Activated T-cell treated with anti-CD3 and anti-CD28 coated beads, Interleukin-2, amount 50 U/mL, for 4 hours (primary cell): ENCODE results near the gene ARRB2. TPM values are rescaled to one million over a fixed set of nuclear protein-coding genes. Genes with fewer than 3 reads are reported as not detected.
"Not testable (repeated sequence)": the region's sequence is repeated elsewhere in the genome, so short reads cannot be mapped to it uniquely, and the experiment has no call there.

Experiments used
- ATAC-seq, 2 donors: fragments of 200-7000 bp; cut with Tn5 transposase; one replicate each; pipeline ENCODE4 v1.10.0; 2021
- DNase-seq: peaks from one replicate; pipeline ENCODE4 v3.0.0-alpha.2; 2020
- H3K27me3 Mint-ChIP-seq: one replicate; pipeline ENCODE4 v1.8.0; 2021; ENCODE audit warnings: low read depth, mixed read lengths
- H3K36me3 Mint-ChIP-seq: one replicate; pipeline ENCODE4 v1.8.0; 2022; ENCODE audit warnings: mixed read lengths; ENCODE audit not compliant: insufficient read depth
- H3K4me1 Mint-ChIP-seq: one replicate; pipeline ENCODE4 v1.8.0; 2021; ENCODE audit warnings: low read depth, mixed read lengths
- H3K4me3 Mint-ChIP-seq: one replicate; pipeline ENCODE4 v1.8.0; 2021; ENCODE audit warnings: mild to moderate bottlenecking, moderate library complexity, mixed read lengths
- H3K9me3 Mint-ChIP-seq: one replicate; pipeline ENCODE4 v1.8.0; 2021; ENCODE audit warnings: mixed read lengths
- total RNA-seq, 3 donors: library from RNA; stranded (reverse); gene quantifications; one replicate each; pipeline ENCODE4 v1.2.1, GENCODE V29; 2021

Gene ARRB2
- total RNA-seq, 3 donors from 2014 or later, result 89.7 to 99.4 (median 94.7) TPM

GRCh38 chr17:4711661-4712181 lies 1.3 kb downstream of the ARRB2 start:
- Mint-ChIP-seq H3K9me3 (no peaks in the 10 kb centered on the region), H3K4me3 (peak overlapping the region; percentile 94), H3K4me1 (peaks cover 48% of the 10 kb centered on the region), H3K36me3 (no peaks in the 10 kb centered on the region), H3K27me3 (no peaks in the 10 kb centered on the region)
- no peak for DNase-seq
- no peak for ATAC-seq

DNA sequence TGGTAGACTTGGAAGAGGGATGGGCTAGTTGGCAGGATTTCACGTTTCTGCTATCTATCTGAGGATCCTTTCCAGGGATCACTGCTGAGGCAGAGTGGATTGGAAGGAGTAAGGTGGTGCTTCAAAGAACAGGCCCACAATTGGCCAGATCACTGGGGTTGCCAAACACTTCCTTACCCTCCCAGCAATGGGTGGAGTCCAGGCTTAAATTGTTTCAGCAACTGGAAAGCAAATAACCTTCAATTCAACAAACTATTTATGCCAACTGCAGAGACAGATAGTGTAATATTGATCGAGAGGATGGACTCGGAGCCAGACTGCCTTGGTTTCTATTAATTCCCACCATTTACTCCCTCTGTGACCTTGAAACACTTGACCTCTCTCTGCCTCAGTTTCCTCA lies 2.1 kb downstream of the ARRB2 start:
- H3K27me3 Mint-ChIP-seq, result no peaks in the 10 kb centered on the region
- H3K9me3 Mint-ChIP-seq, result no peaks in the 10 kb centered on the region
- peak overlapping the region; percentile 94 for H3K4me3 Mint-ChIP-seq
- DNase-seq (no peak), ATAC-seq (no peak)
- peaks cover 51% of the 10 kb centered on the region for H3K4me1 Mint-ChIP-seq
- peaks cover 3% of the 10 kb centered on the region for H3K36me3 Mint-ChIP-seq

DNA sequence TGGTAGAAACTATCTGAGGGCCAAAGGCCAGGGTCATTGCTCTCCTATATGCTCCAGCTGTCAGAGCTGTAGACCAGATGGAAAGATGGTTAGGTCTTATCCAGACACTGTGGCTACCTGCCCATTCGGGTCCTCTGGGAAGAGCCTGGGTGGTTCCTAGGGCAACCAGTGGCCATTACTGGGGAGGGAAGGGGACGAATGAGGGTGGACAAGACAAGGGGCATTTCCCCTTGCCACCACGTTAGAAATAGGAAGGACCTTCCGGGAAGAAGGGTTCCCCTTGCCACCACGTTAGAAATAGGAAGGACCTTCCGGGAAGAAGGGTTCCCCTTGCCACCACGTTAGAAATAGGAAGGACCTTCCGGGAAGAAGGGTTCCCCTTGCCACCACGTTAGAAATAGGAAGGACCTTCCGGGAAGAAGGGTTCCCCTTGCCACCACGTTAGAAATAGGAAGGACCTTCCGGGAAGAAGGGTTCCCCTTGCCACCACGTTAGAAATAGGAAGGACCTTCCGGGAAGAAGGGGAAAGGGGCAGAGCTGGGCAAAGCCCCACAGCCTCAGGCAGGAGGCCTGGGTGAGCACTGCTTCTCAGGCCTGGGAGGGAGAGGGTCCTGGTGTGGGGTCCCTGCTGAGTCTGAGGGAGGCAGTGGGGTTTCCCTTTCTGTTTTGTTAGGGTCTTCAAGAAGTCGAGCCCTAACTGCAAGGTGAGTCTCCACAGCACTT lies 4.1 kb downstream of the ARRB2 start:
- H3K36me3 Mint-ChIP-seq, H3K9me3 Mint-ChIP-seq, DNase-seq, H3K27me3 Mint-ChIP-seq, ATAC-seq: not testable (repeated sequence)
- Mint-ChIP-seq H3K4me3 (peak overlapping the region; percentile 75), H3K4me1 (peaks cover 49% of the 10 kb centered on the region)

DNA sequence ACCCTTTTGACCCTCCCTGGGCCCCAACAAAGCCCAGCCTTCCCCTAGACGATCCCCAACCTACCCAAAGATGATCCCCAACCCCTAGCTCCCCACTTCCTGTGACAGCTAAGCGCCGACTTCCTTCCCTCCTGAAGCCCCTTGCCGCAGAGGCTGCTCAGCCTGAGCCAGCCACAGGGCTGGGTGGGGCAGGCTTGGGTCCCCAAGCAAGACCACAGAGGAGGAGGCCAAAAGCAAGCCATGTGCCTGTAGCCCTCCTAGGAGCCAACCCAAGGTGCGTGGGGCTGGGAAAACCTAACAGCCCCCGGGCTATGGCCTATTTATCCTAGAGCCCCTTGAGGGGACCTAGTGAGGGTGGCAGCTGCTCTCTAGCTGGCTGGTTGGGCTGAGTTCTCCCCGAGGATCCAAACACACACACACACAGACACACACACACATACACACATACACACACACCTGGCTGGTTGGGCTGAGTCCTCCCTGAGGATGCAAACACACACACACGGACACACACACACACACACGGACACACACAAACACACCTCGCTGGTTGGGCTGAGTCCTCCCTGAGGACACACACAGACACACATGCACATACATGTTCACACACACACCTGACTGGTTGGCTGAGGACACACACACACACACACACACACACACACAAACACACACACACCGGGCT lies 4.8 kb downstream of the ARRB2 start:
- H3K4me1 Mint-ChIP-seq, result peaks cover 45% of the 10 kb centered on the region
- DNase-seq (peak; percentile 49), ATAC-seq (no peak)
- H3K4me3 Mint-ChIP-seq, result peak overlapping the region; percentile 75
- H3K9me3 Mint-ChIP-seq, result no peaks in the 10 kb centered on the region
- no peaks in the 10 kb centered on the region for H3K27me3 Mint-ChIP-seq
- peaks cover 10% of the 10 kb centered on the region for H3K36me3 Mint-ChIP-seq

DNA sequence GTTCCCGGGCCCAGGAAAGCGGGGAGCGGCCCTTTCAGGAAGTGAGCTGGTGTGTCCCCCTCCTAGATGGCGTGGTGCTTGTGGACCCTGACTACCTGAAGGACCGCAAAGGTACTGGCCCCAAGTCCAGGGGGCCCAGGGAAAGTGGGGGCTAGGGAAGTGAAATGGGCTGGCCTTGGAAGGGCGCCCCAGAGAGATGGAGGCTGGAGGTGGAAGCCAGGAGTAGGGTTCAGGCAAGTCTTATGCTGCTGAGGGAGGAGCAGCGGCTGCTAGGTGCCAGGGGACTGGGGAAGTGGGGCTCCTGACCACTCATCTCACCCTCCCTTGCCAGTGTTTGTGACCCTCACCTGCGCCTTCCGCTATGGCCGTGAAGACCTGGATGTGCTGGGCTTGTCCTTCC lies 5.6 kb downstream of the ARRB2 start:
- H3K4me1 Mint-ChIP-seq, result peaks cover 45% of the 10 kb centered on the region
- H3K4me3 Mint-ChIP-seq, result no peak overlapping the region
- ATAC-seq (no peak), DNase-seq (no peak)
- H3K27me3 Mint-ChIP-seq, result no peaks in the 10 kb centered on the region
- H3K36me3 Mint-ChIP-seq, result peaks cover 14% of the 10 kb centered on the region
- no peaks in the 10 kb centered on the region for H3K9me3 Mint-ChIP-seq

DNA sequence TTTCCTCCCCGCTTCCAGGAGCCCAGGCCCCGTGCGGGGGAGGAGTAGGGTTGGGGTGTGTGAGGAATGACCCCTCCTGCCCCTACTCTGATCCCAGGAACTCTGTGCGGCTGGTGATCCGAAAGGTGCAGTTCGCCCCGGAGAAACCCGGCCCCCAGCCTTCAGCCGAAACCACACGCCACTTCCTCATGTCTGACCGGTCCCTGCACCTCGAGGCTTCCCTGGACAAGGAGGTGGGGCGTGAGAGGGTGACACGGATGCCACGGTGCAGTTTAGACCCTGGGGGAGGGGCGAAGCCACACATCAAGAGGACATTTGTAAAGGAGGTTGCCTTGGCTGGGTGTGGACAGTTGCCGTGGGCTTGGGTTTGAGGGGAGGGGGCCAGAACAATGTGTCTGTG lies 7.4 kb downstream of the ARRB2 start:
- H3K4me3 Mint-ChIP-seq, result no peak overlapping the region
- H3K36me3 Mint-ChIP-seq, result peaks cover 15% of the 10 kb centered on the region
- peaks cover 31% of the 10 kb centered on the region for H3K4me1 Mint-ChIP-seq
- DNase-seq (no peak), ATAC-seq (no peak)
- H3K9me3 Mint-ChIP-seq, result no peaks in the 10 kb centered on the region
- H3K27me3 Mint-ChIP-seq, result no peaks in the 10 kb centered on the region

- H3K9me3 Mint-ChIP-seq, result no peaks in the 10 kb centered on the region
- DNase-seq (no peak), ATAC-seq (no peak)
- peaks cover 15% of the 10 kb centered on the region for H3K36me3 Mint-ChIP-seq
- H3K4me3 Mint-ChIP-seq, result no peak overlapping the region
- no peaks in the 10 kb centered on the region for H3K27me3 Mint-ChIP-seq
- peaks cover 29% of the 10 kb centered on the region for H3K4me1 Mint-ChIP-seq
Measured at GRCh38 chr17:4718276-4718675, 7.8 kb downstream of the ARRB2 start.

DNA sequence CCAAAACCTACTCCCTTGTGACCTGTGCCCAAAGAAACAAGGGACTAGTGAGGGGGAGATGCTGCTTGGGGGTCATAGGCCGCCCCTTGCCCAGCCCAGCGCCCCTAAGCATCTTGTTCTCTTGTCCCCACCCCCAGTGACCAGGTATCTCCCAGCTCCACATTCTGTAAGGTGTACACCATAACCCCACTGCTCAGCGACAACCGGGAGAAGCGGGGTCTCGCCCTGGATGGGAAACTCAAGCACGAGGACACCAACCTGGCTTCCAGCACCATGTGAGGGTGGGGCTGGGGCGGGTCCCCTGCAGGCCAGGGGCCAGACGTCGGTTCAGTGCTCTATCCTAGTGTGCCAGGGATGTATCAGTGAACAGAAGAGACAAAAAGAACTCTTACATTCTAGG lies 8.7 kb downstream of the ARRB2 start:
- Mint-ChIP-seq H3K36me3 (peaks cover 15% of the 10 kb centered on the region), H3K27me3 (no peaks in the 10 kb centered on the region), H3K9me3 (no peaks in the 10 kb centered on the region), H3K4me1 (peaks cover 23% of the 10 kb centered on the region), H3K4me3 (no peak overlapping the region)
- DNase-seq (no peak), ATAC-seq (no peak)

DNA sequence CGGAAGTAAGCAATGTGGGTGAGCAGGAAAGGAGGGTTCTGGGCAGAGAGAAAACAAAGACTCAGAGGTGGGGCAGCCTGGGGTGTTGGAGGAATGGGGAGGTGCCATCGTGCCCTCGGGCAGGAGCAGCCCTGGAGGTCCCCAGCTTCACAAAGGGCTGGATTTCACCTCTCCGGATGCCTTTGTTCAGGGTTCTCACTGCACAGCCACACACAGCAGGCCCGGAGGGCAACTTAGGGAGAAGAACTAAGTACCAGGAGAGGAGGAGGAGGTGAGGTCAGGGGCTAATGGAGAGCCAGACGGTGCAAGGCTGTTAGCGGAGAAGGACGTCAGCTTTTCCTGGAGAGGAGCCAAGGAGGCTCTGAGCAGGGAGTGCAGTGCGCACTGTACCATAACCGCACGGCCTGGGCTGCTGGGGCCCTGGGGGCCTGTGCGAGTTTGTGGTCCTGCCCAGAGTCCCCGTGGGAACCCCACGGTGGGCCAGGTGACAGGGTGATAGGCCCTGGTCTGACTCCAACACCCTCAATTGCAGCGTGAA lies 9.3 kb downstream of the ARRB2 start:
- Mint-ChIP-seq H3K4me1 (peaks cover 20% of the 10 kb centered on the region), H3K27me3 (no peaks in the 10 kb centered on the region), H3K36me3 (peaks cover 15% of the 10 kb centered on the region), H3K9me3 (no peaks in the 10 kb centered on the region), H3K4me3 (no peak overlapping the region)
- DNase-seq (no peak), ATAC-seq (no peak)

DNA sequence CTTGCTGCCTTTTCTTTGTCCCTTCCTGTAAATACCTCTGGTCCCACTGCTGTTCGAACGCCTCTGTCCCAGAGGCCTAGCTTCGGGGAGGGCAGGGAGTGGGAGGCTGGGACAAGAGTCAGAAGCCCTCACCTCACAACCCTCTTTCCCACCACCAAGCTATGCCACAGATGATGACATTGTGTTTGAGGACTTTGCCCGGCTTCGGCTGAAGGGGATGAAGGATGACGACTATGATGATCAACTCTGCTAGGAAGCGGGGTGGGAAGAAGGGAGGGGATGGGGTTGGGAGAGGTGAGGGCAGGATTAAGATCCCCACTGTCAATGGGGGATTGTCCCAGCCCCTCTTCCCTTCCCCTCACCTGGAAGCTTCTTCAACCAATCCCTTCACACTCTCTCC lies 10.4 kb downstream of the ARRB2 start:
- Mint-ChIP-seq H3K27me3 (no peaks in the 10 kb centered on the region), H3K36me3 (peaks cover 15% of the 10 kb centered on the region), H3K9me3 (no peaks in the 10 kb centered on the region), H3K4me3 (no peak overlapping the region), H3K4me1 (peaks cover 12% of the 10 kb centered on the region)
- DNase-seq (no peak), ATAC-seq (no peak)

- no peak for DNase-seq
- ATAC-seq, result peak in 1 of 2 donors; percentile 25
- no peak overlapping the region for H3K4me3 Mint-ChIP-seq
Measured at GRCh38 chr17:4721203-4722135, 11.0 kb downstream of the ARRB2 start.

DNA sequence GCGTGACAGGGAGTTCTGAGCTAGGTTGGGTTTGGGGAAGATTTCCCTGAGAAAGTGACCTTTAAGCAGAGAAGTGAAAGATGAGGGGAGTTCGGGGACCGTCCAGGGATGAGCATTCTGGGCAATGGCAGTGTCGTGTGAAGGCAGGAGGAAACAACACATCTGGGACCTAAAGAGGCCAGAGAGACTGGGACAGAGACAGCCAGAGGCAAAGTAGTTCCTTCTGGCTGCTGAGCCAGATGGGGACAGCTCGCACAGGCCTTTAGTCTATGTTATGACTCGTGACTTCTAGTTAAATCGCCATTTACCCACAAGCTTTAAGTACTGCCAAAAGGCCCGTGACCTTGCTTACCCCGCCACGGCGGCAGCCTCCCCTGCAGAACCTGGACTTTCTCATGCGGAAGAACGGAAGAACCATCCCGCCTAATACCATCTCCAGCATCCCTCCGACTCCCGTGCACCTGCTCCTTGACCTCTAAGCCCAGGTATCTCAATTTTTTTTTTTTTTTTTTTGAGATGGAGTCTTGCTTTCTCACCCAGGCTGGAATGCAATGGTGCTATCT lies 12.3 kb downstream of the ARRB2 start:
- ATAC-seq (no peak), DNase-seq (no peak)
- no peaks in the 10 kb centered on the region for H3K27me3 Mint-ChIP-seq
- peaks cover 8% of the 10 kb centered on the region for H3K4me1 Mint-ChIP-seq
- H3K36me3 Mint-ChIP-seq, result peaks cover 13% of the 10 kb centered on the region
- no peaks in the 10 kb centered on the region for H3K9me3 Mint-ChIP-seq
- H3K4me3 Mint-ChIP-seq, result no peak overlapping the region

More at GRCh38 chr17:4721203-4722135, 11.0 kb downstream of the ARRB2 start:
- no peaks in the 10 kb centered on the region for H3K9me3 Mint-ChIP-seq
- peaks cover 10% of the 10 kb centered on the region for H3K4me1 Mint-ChIP-seq
- no peaks in the 10 kb centered on the region for H3K27me3 Mint-ChIP-seq
- peaks cover 15% of the 10 kb centered on the region for H3K36me3 Mint-ChIP-seq

DNA sequence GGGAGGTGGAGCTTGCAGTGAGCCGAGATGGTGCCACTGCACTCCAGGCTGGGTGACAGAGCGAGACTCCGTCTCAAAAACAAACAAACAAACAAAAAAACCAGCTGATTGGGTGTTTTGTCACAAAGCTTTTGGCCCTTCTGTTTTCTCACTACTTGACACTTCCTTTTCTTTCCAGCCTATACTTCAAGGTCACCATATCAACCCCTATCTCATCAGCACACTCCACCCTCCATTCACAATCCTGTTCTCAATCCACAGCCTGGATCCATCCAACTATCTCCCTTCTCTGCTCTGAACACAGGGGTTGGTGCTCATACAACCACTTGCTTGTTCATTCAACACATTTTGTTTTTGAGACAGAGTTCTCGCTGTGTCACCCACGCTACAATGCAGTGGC lies 14.2 kb downstream of the ARRB2 start:
- peaks cover 10% of the 10 kb centered on the region for H3K4me1 Mint-ChIP-seq
- H3K9me3 Mint-ChIP-seq, result no peaks in the 10 kb centered on the region

More for the DNA sequence above, 14.2 kb downstream of the ARRB2 start:
- DNase-seq, result no peak
- H3K36me3 Mint-ChIP-seq, result peaks cover 6% of the 10 kb centered on the region
- no peak for ATAC-seq
- H3K4me3 Mint-ChIP-seq, result no peak overlapping the region
- H3K27me3 Mint-ChIP-seq, result no peaks in the 10 kb centered on the region
